ENCODE results near the gene GIN1. TPM values are rescaled to one million over a fixed set of nuclear protein-coding genes. Genes with fewer than 3 reads are reported as not detected.

Gene GIN1
- polyA plus RNA-seq, 1 donor, result 7.3 TPM

- no peak for DNase-seq
- H3K9me3 ChIP-seq (ENCODE audit: control insufficient read depth, low read depth, low read length), result no peaks in the 10 kb centered on the region
- no peaks in the 10 kb centered on the region for H3K4me1 ChIP-seq (ENCODE audit: control insufficient read depth, insufficient read depth, low read length)
- peaks cover 8% of the 10 kb centered on the region for H3K36me3 ChIP-seq (ENCODE audit: control insufficient read depth, insufficient read depth, low read length)
- no peak overlapping the region for H3K27ac ChIP-seq (ENCODE audit: low read length)
- no peaks in the 10 kb centered on the region for H3K27me3 ChIP-seq (ENCODE audit: control insufficient read depth, insufficient read depth, low read length)
- 80% methylated on average over 1 of the region's 2 CpGs for WGBS (ENCODE audit: insufficient coverage, low lambda C conversion rate)
- no peak overlapping the region for H3K4me3 ChIP-seq (ENCODE audit: low read length)
Observed at GRCh38 chr5:103133231-103133630, 13.3 kb upstream of the GIN1 start.

GRCh38 chr5:103132684-103133083, 12.7 kb upstream of the GIN1 start:
- peaks cover 8% of the 10 kb centered on the region for H3K36me3 ChIP-seq (ENCODE audit: control insufficient read depth, insufficient read depth, low read length)
- no peak overlapping the region for H3K27ac ChIP-seq (ENCODE audit: low read length)
- no peaks in the 10 kb centered on the region for H3K4me1 ChIP-seq (ENCODE audit: control insufficient read depth, insufficient read depth, low read length)
- no peaks in the 10 kb centered on the region for H3K9me3 ChIP-seq (ENCODE audit: control insufficient read depth, low read depth, low read length)
- WGBS (ENCODE audit: insufficient coverage, low lambda C conversion rate), result no CpG with 5 or more reads among the region's 1 CpG
- no peak overlapping the region for H3K4me3 ChIP-seq (ENCODE audit: low read length)
- DNase-seq, result no peak
- no peaks in the 10 kb centered on the region for H3K27me3 ChIP-seq (ENCODE audit: control insufficient read depth, insufficient read depth, low read length)

- no peaks in the 10 kb centered on the region for H3K27me3 ChIP-seq (ENCODE audit: control insufficient read depth, insufficient read depth, low read length)
- H3K27ac ChIP-seq (ENCODE audit: low read length), result no peak overlapping the region
- H3K4me3 ChIP-seq (ENCODE audit: low read length), result no peak overlapping the region
- DNase-seq, result no peak
- no peaks in the 10 kb centered on the region for H3K4me1 ChIP-seq (ENCODE audit: control insufficient read depth, insufficient read depth, low read length)
- H3K9me3 ChIP-seq (ENCODE audit: control insufficient read depth, low read depth, low read length), result no peaks in the 10 kb centered on the region
- no peaks in the 10 kb centered on the region for H3K36me3 ChIP-seq (ENCODE audit: control insufficient read depth, insufficient read depth, low read length)
Observed at GRCh38 chr5:103128202-103128601, 8.3 kb upstream of the GIN1 start.

GRCh38 chr5:103127292-103127817, 7.4 kb upstream of the GIN1 start:
- Histone ChIP-seq H3K9me3 (ENCODE audit: control insufficient read depth, low read depth, low read length) (no peaks in the 10 kb centered on the region), H3K4me1 (ENCODE audit: control insufficient read depth, insufficient read depth, low read length) (no peaks in the 10 kb centered on the region), H3K36me3 (ENCODE audit: control insufficient read depth, insufficient read depth, low read length) (no peaks in the 10 kb centered on the region), H3K27ac (ENCODE audit: low read length) (no peak overlapping the region), H3K27me3 (ENCODE audit: control insufficient read depth, insufficient read depth, low read length) (no peaks in the 10 kb centered on the region), H3K4me3 (ENCODE audit: low read length) (no peak overlapping the region)
- DNase-seq, result no peak
- WGBS (ENCODE audit: insufficient coverage, low lambda C conversion rate), result 80% methylated on average over 1 of the region's 2 CpGs

GRCh38 chr5:103126557-103126956, 6.6 kb upstream of the GIN1 start:
- DNase-seq, result no peak
- Histone ChIP-seq H3K36me3 (ENCODE audit: control insufficient read depth, insufficient read depth, low read length) (no peaks in the 10 kb centered on the region), H3K27ac (ENCODE audit: low read length) (no peak overlapping the region), H3K4me1 (ENCODE audit: control insufficient read depth, insufficient read depth, low read length) (no peaks in the 10 kb centered on the region), H3K4me3 (ENCODE audit: low read length) (no peak overlapping the region), H3K27me3 (ENCODE audit: control insufficient read depth, insufficient read depth, low read length) (no peaks in the 10 kb centered on the region), H3K9me3 (ENCODE audit: control insufficient read depth, low read depth, low read length) (no peaks in the 10 kb centered on the region)
- WGBS (ENCODE audit: insufficient coverage, low lambda C conversion rate), result no CpG with 5 or more reads among the region's 5 CpGs

GRCh38 chr5:103122242-103122641, 2.3 kb upstream of the GIN1 start:
- 41% methylated on average over 3 of the region's 3 CpGs for WGBS (ENCODE audit: insufficient coverage, low lambda C conversion rate)
- H3K27me3 ChIP-seq (ENCODE audit: control insufficient read depth, insufficient read depth, low read length), result no peaks in the 10 kb centered on the region
- H3K4me3 ChIP-seq (ENCODE audit: low read length), result no peak overlapping the region
- H3K9me3 ChIP-seq (ENCODE audit: control insufficient read depth, low read depth, low read length), result no peaks in the 10 kb centered on the region
- H3K36me3 ChIP-seq (ENCODE audit: control insufficient read depth, insufficient read depth, low read length), result no peaks in the 10 kb centered on the region
- no peak overlapping the region for H3K27ac ChIP-seq (ENCODE audit: low read length)
- H3K4me1 ChIP-seq (ENCODE audit: control insufficient read depth, insufficient read depth, low read length), result no peaks in the 10 kb centered on the region
- DNase-seq, result no peak

GRCh38 chr5:103120607-103121200, 766 bp upstream of the GIN1 start:
- Histone ChIP-seq H3K27me3 (ENCODE audit: control insufficient read depth, insufficient read depth, low read length) (no peaks in the 10 kb centered on the region), H3K36me3 (ENCODE audit: control insufficient read depth, insufficient read depth, low read length) (no peaks in the 10 kb centered on the region), H3K4me3 (ENCODE audit: low read length) (peak overlapping the region; percentile 88), H3K9me3 (ENCODE audit: control insufficient read depth, low read depth, low read length) (no peaks in the 10 kb centered on the region), H3K27ac (ENCODE audit: low read length) (peak overlapping the region; percentile 94), H3K4me1 (ENCODE audit: control insufficient read depth, insufficient read depth, low read length) (no peaks in the 10 kb centered on the region)
- peak; percentile 23 to 66 for DNase-seq
- no CpG with 5 or more reads among the region's 17 CpGs for WGBS (ENCODE audit: insufficient coverage, low lambda C conversion rate)

GRCh38 chr5:103119070-103119764, 721 bp downstream of the GIN1 start:
- Histone ChIP-seq H3K27ac (ENCODE audit: low read length) (peak overlapping the region; percentile 94), H3K9me3 (ENCODE audit: control insufficient read depth, low read depth, low read length) (no peaks in the 10 kb centered on the region), H3K4me1 (ENCODE audit: control insufficient read depth, insufficient read depth, low read length) (no peaks in the 10 kb centered on the region), H3K4me3 (ENCODE audit: low read length) (peak overlapping the region; percentile 88), H3K27me3 (ENCODE audit: control insufficient read depth, insufficient read depth, low read length) (no peaks in the 10 kb centered on the region), H3K36me3 (ENCODE audit: control insufficient read depth, insufficient read depth, low read length) (no peaks in the 10 kb centered on the region)
- no peak for DNase-seq
- WGBS (ENCODE audit: insufficient coverage, low lambda C conversion rate), result 0% methylated on average over 5 of the region's 15 CpGs

GRCh38 chr5:103117471-103117991, 2.4 kb downstream of the GIN1 start:
- no peaks in the 10 kb centered on the region for H3K4me1 ChIP-seq (ENCODE audit: control insufficient read depth, insufficient read depth, low read length)
- H3K27ac ChIP-seq (ENCODE audit: low read length), result no peak overlapping the region
- 80% methylated on average over 1 of the region's 4 CpGs for WGBS (ENCODE audit: insufficient coverage, low lambda C conversion rate)
- DNase-seq, result no peak
- H3K27me3 ChIP-seq (ENCODE audit: control insufficient read depth, insufficient read depth, low read length), result no peaks in the 10 kb centered on the region
- no peaks in the 10 kb centered on the region for H3K9me3 ChIP-seq (ENCODE audit: control insufficient read depth, low read depth, low read length)
- H3K36me3 ChIP-seq (ENCODE audit: control insufficient read depth, insufficient read depth, low read length), result no peaks in the 10 kb centered on the region
- no peak overlapping the region for H3K4me3 ChIP-seq (ENCODE audit: low read length)

GRCh38 chr5:103114440-103114839, 5.5 kb downstream of the GIN1 start:
- Histone ChIP-seq H3K36me3 (ENCODE audit: control insufficient read depth, insufficient read depth, low read length) (no peaks in the 10 kb centered on the region), H3K27me3 (ENCODE audit: control insufficient read depth, insufficient read depth, low read length) (no peaks in the 10 kb centered on the region), H3K9me3 (ENCODE audit: control insufficient read depth, low read depth, low read length) (no peaks in the 10 kb centered on the region), H3K4me1 (ENCODE audit: control insufficient read depth, insufficient read depth, low read length) (no peaks in the 10 kb centered on the region), H3K27ac (ENCODE audit: low read length) (no peak overlapping the region), H3K4me3 (ENCODE audit: low read length) (no peak overlapping the region)
- DNase-seq, result no peak
- WGBS (ENCODE audit: insufficient coverage, low lambda C conversion rate), result 86% methylated on average over 2 of the region's 2 CpGs

Data from large intestine (tissue), 3 donors.